Suppressor macrophage (primary cell): ENCODE measurements around the gene UPB1.
"Not testable (repeated sequence)": the region's sequence is repeated elsewhere in the genome, so short reads cannot be mapped to it uniquely, and the experiment has no call there.

Experiments
- DNase-seq, 4 experiments: peaks; one replicate each; pipeline ENCODE4 v3.0.0-alpha.2; 2020 to 2022

Gene UPB1

GRCh38 chr22:24535348-24535747, 40.2 kb downstream of the UPB1 start:
- DNase-seq, result no peak

GRCh38 chr22:24536089-24536488, 41.0 kb downstream of the UPB1 start:
- DNase-seq, result no peak

- DNase-seq, result no peak
These were observed 45.3 kb downstream of the UPB1 start for GRCh38 chr22:24540470-24540869.

- DNase-seq, result peak in 1 of 4 experiments; percentile 16
These were observed 46.8 kb downstream of the UPB1 start for GRCh38 chr22:24541681-24542515.

GRCh38 chr22:24542641-24543040, 47.5 kb downstream of the UPB1 start:
- DNase-seq, result peak in 2 of 4 experiments; percentile 14 to 24

- DNase-seq, result no peak
These were observed 48.1 kb downstream of the UPB1 start for GRCh38 chr22:24543185-24543601.

- DNase-seq, result no peak
These were observed 48.6 kb downstream of the UPB1 start for GRCh38 chr22:24543679-24544243.

GRCh38 chr22:24548812-24549211, 53.7 kb downstream of the UPB1 start:
- DNase-seq, result no peak

GRCh38 chr22:24550028-24550901, 55.1 kb downstream of the UPB1 start:
- peak; percentile 75 to 85 (median 78) for DNase-seq

- no peak for DNase-seq
These were observed 55.8 kb downstream of the UPB1 start for GRCh38 chr22:24550902-24551435.

- not testable (repeated sequence) for DNase-seq
These were observed 57.6 kb downstream of the UPB1 start for GRCh38 chr22:24552503-24553286.

GRCh38 chr22:24553597-24554312, 58.6 kb downstream of the UPB1 start:
- DNase-seq, result no peak

GRCh38 chr22:24554313-24555164, 59.4 kb downstream of the UPB1 start, which contains the start of gene GUCD1:
TSS of gene GUCD1 (minus strand) at chr22:24555138. CDS start at chr22:24554991, 147 bp downstream.
- peak; percentile 54 to 73 (median 62) for DNase-seq

- DNase-seq, result peak; percentile 99 to 100 (median 100)
These were observed 60.3 kb downstream of the UPB1 start, which contains the start of gene SNRPD3 for GRCh38 chr22:24555165-24556039. TSS of gene SNRPD3 (plus strand) at chr22:24555999. CDS start at chr22:24557675, 1,676 bp downstream.

- no peak for DNase-seq
These were observed 64.3 kb downstream of the UPB1 start for GRCh38 chr22:24559471-24559870.

GRCh38 chr22:24563246-24563645, 68.1 kb downstream of the UPB1 start:
- DNase-seq, result no peak

GRCh38 chr22:24564376-24565058, 69.4 kb downstream of the UPB1 start:
- no peak for DNase-seq

GRCh38 chr22:24565077-24565476, 69.9 kb downstream of the UPB1 start:
- no peak for DNase-seq
